ENCODE results near the gene VPS51. TPM values are rescaled to one million over a fixed set of nuclear protein-coding genes. Genes with fewer than 3 reads are reported as not detected.

Gene VPS51
- total and polyA plus RNA-seq, 5 donors from 2014 or later = 84.2 to 234 (median 96.9) TPM

Other genes starting within 250 kb of the VPS51 start
- gene EHD1, start 217.6 kb upstream of the VPS51 start, total RNA-seq = 201 TPM
- gene EHD1, start 217.6 kb upstream of the VPS51 start, polyA plus RNA-seq = 100 to 1,000 TPM; 180 to 223 (median 183) TPM
- 234 TPM for gene ATG2A, start 179.0 kb upstream of the VPS51 start, total RNA-seq
- gene ATG2A, start 179.0 kb upstream of the VPS51 start, polyA plus RNA-seq = 1 to 10 TPM; 5.8 to 8.0 (median 6.4) TPM
- gene PPP2R5B, start 171.5 kb upstream of the VPS51 start, total RNA-seq = 34.5 TPM
- gene PPP2R5B, start 171.5 kb upstream of the VPS51 start, polyA plus RNA-seq = 1 to 10 TPM; 3.6 to 4.9 (median 3.8) TPM
- not detected for gene GPHA2, start 160.3 kb upstream of the VPS51 start, total RNA-seq
- gene GPHA2, start 160.3 kb upstream of the VPS51 start, polyA plus RNA-seq = not detected
- gene MAJIN, start 124.1 kb upstream of the VPS51 start, total RNA-seq = not detected
- under 1 TPM in 3 of 4 donors, not detected in 1; 0.46 to 0.64 (median 0.51) TPM for gene MAJIN, start 124.1 kb upstream of the VPS51 start, polyA plus RNA-seq
- not detected for gene BATF2, start 99.2 kb upstream of the VPS51 start, total RNA-seq
- not detected for gene BATF2, start 99.2 kb upstream of the VPS51 start, polyA plus RNA-seq
- 16.5 TPM for gene ARL2, start 82.1 kb upstream of the VPS51 start, total RNA-seq
- gene ARL2, start 82.1 kb upstream of the VPS51 start, polyA plus RNA-seq = 10 to 100 TPM; 57.6 to 67.6 (median 66.1) TPM
- gene SNX15, start 68.8 kb upstream of the VPS51 start, total RNA-seq = 17.4 TPM
- gene SNX15, start 68.8 kb upstream of the VPS51 start, polyA plus RNA-seq = 10 to 100 TPM in 3 of 4 donors, 1 to 10 TPM in 1; 9.4 to 15.6 (median 11.1) TPM
- gene SAC3D1, start 55.0 kb upstream of the VPS51 start, total RNA-seq = 4.2 TPM
- 10 to 100 TPM; 11.7 to 15.3 (median 13.4) TPM for gene SAC3D1, start 55.0 kb upstream of the VPS51 start, polyA plus RNA-seq
- gene NAALADL1, start 37.7 kb upstream of the VPS51 start, total RNA-seq = 16.4 TPM
- gene NAALADL1, start 37.7 kb upstream of the VPS51 start, polyA plus RNA-seq = 10 to 100 TPM; 23.9 to 52.2 (median 32.3) TPM
- gene CDCA5, start 12.2 kb upstream of the VPS51 start, total RNA-seq = 1.7 TPM
- 1 to 10 TPM in 3 of 4 donors, under 1 TPM in 1; 0.78 to 3.2 (median 1.6) TPM for gene CDCA5, start 12.2 kb upstream of the VPS51 start, polyA plus RNA-seq
- gene ZFPL1, start 12.0 kb upstream of the VPS51 start, total RNA-seq = 42.9 TPM
- gene ZFPL1, start 12.0 kb upstream of the VPS51 start, polyA plus RNA-seq = 10 to 100 TPM; 27.0 to 33.2 (median 30.2) TPM
- gene TM7SF2, start 15.7 kb downstream of the VPS51 start, total RNA-seq = 20.2 TPM
- gene TM7SF2, start 15.7 kb downstream of the VPS51 start, polyA plus RNA-seq = 10 to 100 TPM in 2 of 4 donors, 1 to 10 TPM in 2; 8.0 to 11.1 (median 9.4) TPM
- gene ZNHIT2, start 21.5 kb downstream of the VPS51 start, total RNA-seq = 6.0 TPM
- gene ZNHIT2, start 21.5 kb downstream of the VPS51 start, polyA plus RNA-seq = 10 to 100 TPM; 20.1 to 29.0 (median 22.7) TPM
- 1,172 TPM for gene FAU, start 25.9 kb downstream of the VPS51 start, total RNA-seq
- gene FAU, start 25.9 kb downstream of the VPS51 start, polyA plus RNA-seq = 1,000 to 10,000 TPM; 1,003 to 1,125 (median 1,056) TPM
- gene MRPL49, start 26.1 kb downstream of the VPS51 start, total RNA-seq = 47.7 TPM
- 100 to 1,000 TPM; 104 to 125 (median 111) TPM for gene MRPL49, start 26.1 kb downstream of the VPS51 start, polyA plus RNA-seq
- gene SYVN1, start 38.3 kb downstream of the VPS51 start, total RNA-seq = 66.3 TPM
- gene SYVN1, start 38.3 kb downstream of the VPS51 start, polyA plus RNA-seq = 10 to 100 TPM in 1 of 4 donors, 1 to 10 TPM in 3; 6.2 to 10.8 (median 7.3) TPM
- not detected for gene SPDYC, start 74.0 kb downstream of the VPS51 start, total RNA-seq
- not detected for gene SPDYC, start 74.0 kb downstream of the VPS51 start, polyA plus RNA-seq
- 158 TPM for gene CAPN1, start 85.7 kb downstream of the VPS51 start, total RNA-seq
- gene CAPN1, start 85.7 kb downstream of the VPS51 start, polyA plus RNA-seq = 100 to 1,000 TPM in 2 of 4 donors, 10 to 100 TPM in 2; 91.2 to 148 (median 109) TPM
- 25.7 TPM for gene POLA2, start 165.7 kb downstream of the VPS51 start, total RNA-seq
- gene POLA2, start 165.7 kb downstream of the VPS51 start, polyA plus RNA-seq = 10 to 100 TPM in 3 of 4 donors, 1 to 10 TPM in 1; 8.3 to 13.4 (median 12.8) TPM
- 1.9 TPM for gene CDC42EP2, start 218.7 kb downstream of the VPS51 start, total RNA-seq
- gene CDC42EP2, start 218.7 kb downstream of the VPS51 start, polyA plus RNA-seq = not detected
- 67.0 TPM for gene DPF2, start 237.6 kb downstream of the VPS51 start, total RNA-seq
- gene DPF2, start 237.6 kb downstream of the VPS51 start, polyA plus RNA-seq = 10 to 100 TPM; 70.3 to 81.4 (median 74.9) TPM

All from CD4-positive, CD25-positive, alpha-beta regulatory T cell (primary cell).